ENCODE results near the gene GPR89B. TPM values are rescaled to one million over a fixed set of nuclear protein-coding genes. Genes with fewer than 3 reads are reported as not detected.

Gene GPR89B
- polyA plus RNA-seq, 1 experiment = 36.1 TPM

DNA sequence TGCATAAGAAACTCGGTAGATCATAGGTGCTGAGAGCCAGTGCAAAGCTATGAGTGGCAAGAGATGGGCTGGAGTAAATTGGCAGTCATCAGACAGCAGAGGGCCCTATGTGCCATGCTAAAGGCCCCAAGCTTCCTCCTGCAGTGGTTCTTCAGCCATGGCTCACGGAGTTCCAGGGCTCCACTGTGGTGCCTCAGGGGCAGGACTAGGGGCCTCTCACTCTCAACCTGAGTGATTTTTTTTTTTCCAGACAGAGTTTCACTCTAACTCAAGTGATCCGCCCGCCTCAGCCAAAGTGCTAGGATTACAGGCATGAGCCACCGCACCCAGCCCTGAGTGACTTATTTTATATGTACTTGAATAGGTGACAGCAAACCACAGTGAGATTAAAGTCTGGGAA, 36.0 kb upstream of the GPR89B start:
- no peak overlapping the region for H3K27ac ChIP-seq (ENCODE audit: low read depth, low read length)
- peaks cover 10% of the 10 kb centered on the region for H3K27me3 ChIP-seq (ENCODE audit: control insufficient read depth, insufficient read depth, low read length)
- no peak overlapping the region for H3K4me3 ChIP-seq (ENCODE audit: low read depth, low read length)
- ChIA-PET POLR2A (no interaction called here), CTCF (interaction anchor here (0.6 to 2.9 kb wide), 27 partner anchors 9 to 619 kb away, joined by 3 to 42 read pairs (median 7); partner anchors contain the start of genes ACP6 and GJA8)
- TF ChIP-seq, protein P1, sequence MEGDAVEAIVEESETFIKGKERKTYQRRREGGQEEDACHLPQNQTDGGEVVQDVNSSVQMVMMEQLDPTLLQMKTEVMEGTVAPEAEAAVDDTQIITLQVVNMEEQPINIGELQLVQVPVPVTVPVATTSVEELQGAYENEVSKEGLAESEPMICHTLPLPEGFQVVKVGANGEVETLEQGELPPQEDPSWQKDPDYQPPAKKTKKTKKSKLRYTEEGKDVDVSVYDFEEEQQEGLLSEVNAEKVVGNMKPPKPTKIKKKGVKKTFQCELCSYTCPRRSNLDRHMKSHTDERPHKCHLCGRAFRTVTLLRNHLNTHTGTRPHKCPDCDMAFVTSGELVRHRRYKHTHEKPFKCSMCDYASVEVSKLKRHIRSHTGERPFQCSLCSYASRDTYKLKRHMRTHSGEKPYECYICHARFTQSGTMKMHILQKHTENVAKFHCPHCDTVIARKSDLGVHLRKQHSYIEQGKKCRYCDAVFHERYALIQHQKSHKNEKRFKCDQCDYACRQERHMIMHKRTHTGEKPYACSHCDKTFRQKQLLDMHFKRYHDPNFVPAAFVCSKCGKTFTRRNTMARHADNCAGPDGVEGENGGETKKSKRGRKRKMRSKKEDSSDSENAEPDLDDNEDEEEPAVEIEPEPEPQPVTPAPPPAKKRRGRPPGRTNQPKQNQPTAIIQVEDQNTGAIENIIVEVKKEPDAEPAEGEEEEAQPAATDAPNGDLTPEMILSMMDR (IDR thresholded peaks at IDR 0.05; ENCODE audit: low read depth, low read length) = no peak
- DNase-seq (ENCODE audit: low read depth, low spot score) = no peak
- no peaks in the 10 kb centered on the region for H3K9me3 ChIP-seq (ENCODE audit: control insufficient read depth, insufficient read depth, low read length)

DNA sequence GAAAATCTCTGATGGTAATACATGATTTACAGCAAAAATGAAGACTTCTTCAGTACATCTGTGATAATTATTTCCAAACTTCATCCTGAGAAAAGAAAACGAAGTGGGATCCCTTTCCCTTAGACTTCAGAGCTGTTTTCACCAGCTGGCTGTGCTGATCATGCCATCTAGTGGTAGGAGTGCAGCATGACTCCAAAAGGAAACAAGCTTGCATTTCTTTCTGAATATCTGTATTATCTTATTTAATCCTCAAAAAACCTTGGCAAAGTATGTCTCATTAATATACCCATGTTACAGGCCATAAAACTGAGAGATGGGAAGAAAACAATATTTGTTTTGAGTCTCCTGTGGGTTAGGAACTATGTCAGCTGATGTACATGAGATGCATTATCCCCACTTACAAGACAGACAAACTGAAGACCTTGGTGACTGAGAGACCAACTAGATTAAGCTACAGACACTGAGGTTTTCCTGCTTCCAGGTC, 35.4 kb upstream of the GPR89B start:
- peak; percentile 24 for DNase-seq (ENCODE audit: low read depth, low spot score)
- POLR2A ChIA-PET = no interaction called here
- Histone ChIP-seq H3K27me3 (ENCODE audit: control insufficient read depth, insufficient read depth, low read length) (peaks cover 11% of the 10 kb centered on the region), H3K9me3 (ENCODE audit: control insufficient read depth, insufficient read depth, low read length) (no peaks in the 10 kb centered on the region), H3K4me3 (ENCODE audit: low read depth, low read length) (no peak overlapping the region), H3K27ac (ENCODE audit: low read depth, low read length) (no peak overlapping the region)
- TF ChIP-seq, protein P1 (IDR thresholded peaks at IDR 0.05; ENCODE audit: low read depth, low read length) = peak; percentile 99
- CTCF ChIA-PET = interaction anchor here (0.5 to 2.9 kb wide), 41 partner anchors 10 to 843 kb away, joined by 3 to 42 read pairs (median 5); partner anchors contain the start of genes ACP6 and GJA8

DNA sequence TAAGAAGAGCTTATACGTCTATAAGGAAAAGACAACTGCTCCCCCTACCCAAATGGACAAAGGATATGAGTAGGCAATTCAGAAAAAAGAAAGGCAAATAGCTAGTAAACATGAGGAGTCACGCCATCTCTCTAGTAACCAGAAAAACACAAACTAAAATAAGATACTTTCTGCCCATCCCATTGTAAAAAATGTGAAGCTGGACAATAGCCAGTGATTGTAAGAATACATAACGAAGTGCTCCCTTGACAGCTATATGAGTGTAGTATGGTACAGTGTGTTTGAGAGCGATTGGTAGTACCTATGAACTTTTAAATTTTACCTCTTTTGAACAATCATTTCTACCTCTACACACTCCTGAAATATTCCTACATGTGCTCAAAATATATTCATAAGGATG, 33.1 kb upstream of the GPR89B start:
- TF ChIP-seq, protein P1 (IDR thresholded peaks at IDR 0.05; ENCODE audit: low read depth, low read length) = no peak
- Histone ChIP-seq H3K9me3 (ENCODE audit: control insufficient read depth, insufficient read depth, low read length) (no peaks in the 10 kb centered on the region), H3K27me3 (ENCODE audit: control insufficient read depth, insufficient read depth, low read length) (peaks cover 7% of the 10 kb centered on the region), H3K27ac (ENCODE audit: low read depth, low read length) (no peak overlapping the region), H3K4me3 (ENCODE audit: low read depth, low read length) (no peak overlapping the region)
- CTCF ChIA-PET = no interaction called here
- no peak for DNase-seq (ENCODE audit: low read depth, low spot score)
- POLR2A ChIA-PET = no interaction called here

GRCh38 chr1:147897029-147897752, 31.0 kb upstream of the GPR89B start:
- no peak overlapping the region for H3K4me3 ChIP-seq (ENCODE audit: low read depth, low read length)
- H3K9me3 ChIP-seq (ENCODE audit: control insufficient read depth, insufficient read depth, low read length) = no peaks in the 10 kb centered on the region
- no peak overlapping the region for H3K27ac ChIP-seq (ENCODE audit: low read depth, low read length)
- TF ChIP-seq, protein P1 (IDR thresholded peaks at IDR 0.05; ENCODE audit: low read depth, low read length) = no peak
- peaks cover 3% of the 10 kb centered on the region for H3K27me3 ChIP-seq (ENCODE audit: control insufficient read depth, insufficient read depth, low read length)
- CTCF ChIA-PET = no interaction called here
- DNase-seq (ENCODE audit: low read depth, low spot score) = no peak
- POLR2A ChIA-PET = no interaction called here

- CTCF ChIA-PET = no interaction called here
- Histone ChIP-seq H3K27ac (ENCODE audit: low read depth, low read length) (no peak overlapping the region), H3K9me3 (ENCODE audit: control insufficient read depth, insufficient read depth, low read length) (no peaks in the 10 kb centered on the region), H3K27me3 (ENCODE audit: control insufficient read depth, insufficient read depth, low read length) (peaks cover 3% of the 10 kb centered on the region), H3K4me3 (ENCODE audit: low read depth, low read length) (no peak overlapping the region)
- TF ChIP-seq, protein P1 (IDR thresholded peaks at IDR 0.05; ENCODE audit: low read depth, low read length) = no peak
- no peak for DNase-seq (ENCODE audit: low read depth, low spot score)
- POLR2A ChIA-PET = no interaction called here
These were observed 30.4 kb upstream of the GPR89B start for GRCh38 chr1:147897789-147898188.

All from AG04450 (cell line).